ENCODE results near the gene CCDC15. TPM values are rescaled to one million over a fixed set of nuclear protein-coding genes. Genes with fewer than 3 reads are reported as not detected.

CCDC15 gene
- total and polyA plus RNA-seq, 2 experiments from 2014 or later, result 1.1 to 2.3 TPM

- H3K79me2 ChIP-seq, result no peaks in the 10 kb centered on the region
- TF ChIP-seq EZH2phosphoT487 (IDR thresholded peaks at IDR 0.05; ENCODE audit: low read depth, severe bottlenecking, unreplicated experiment), result no peak
- H3K27me3 ChIP-seq, result peaks cover 6% of the 10 kb centered on the region
- no peaks in the 10 kb centered on the region for H3K9me3 ChIP-seq (ENCODE audit: low read depth)
- H4K20me1 ChIP-seq (ENCODE audit: insufficient read depth, poor library complexity, severe bottlenecking), result no peaks in the 10 kb centered on the region
- no peak overlapping the region for H3K4me3 ChIP-seq
- H3K36me3 ChIP-seq (replicated peaks; ENCODE audit: insufficient read depth, low read depth), result no peaks in the 10 kb centered on the region
- H3K27ac ChIP-seq, result no peak overlapping the region
- H3K4me2 ChIP-seq, result no peak overlapping the region
- no peak overlapping the region for H2AFZ ChIP-seq
- H3K9me2 ChIP-seq (replicated peaks; ENCODE audit: insufficient read depth), result no peaks in the 10 kb centered on the region
- no peak for DNase-seq (ENCODE audit: low spot score)
- H3K4me1 ChIP-seq (ENCODE audit: insufficient read depth), result no peaks in the 10 kb centered on the region
Measured at GRCh38 chr11:124923296-124923695, 30.7 kb upstream of the CCDC15 start.

GRCh38 chr11:124928942-124929665 lies 24.9 kb upstream of the CCDC15 start:
- WGBS (ENCODE audit: low lambda C conversion rate, missing lambda C conversion rate), result 63% methylated on average over 4 of the region's 4 CpGs
- H3K9me2 ChIP-seq (replicated peaks; ENCODE audit: insufficient read depth), result no peaks in the 10 kb centered on the region
- no peaks in the 10 kb centered on the region for H3K79me2 ChIP-seq

GRCh38 chr11:124930799-124931198 lies 23.2 kb upstream of the CCDC15 start:
- Histone ChIP-seq H3K27ac (no peak overlapping the region), H3K36me3 (replicated peaks; ENCODE audit: insufficient read depth, low read depth) (no peaks in the 10 kb centered on the region), H3K9me2 (replicated peaks; ENCODE audit: insufficient read depth) (no peaks in the 10 kb centered on the region), H2AFZ (no peak overlapping the region), H3K79me2 (no peaks in the 10 kb centered on the region), H3K27me3 (no peaks in the 10 kb centered on the region), H3K4me1 (ENCODE audit: insufficient read depth) (no peaks in the 10 kb centered on the region), H4K20me1 (ENCODE audit: insufficient read depth, poor library complexity, severe bottlenecking) (no peaks in the 10 kb centered on the region), H3K9me3 (ENCODE audit: low read depth) (no peaks in the 10 kb centered on the region), H3K4me3 (no peak overlapping the region), H3K4me2 (no peak overlapping the region)
- no peak for DNase-seq (ENCODE audit: low spot score)
- TF ChIP-seq CTCF (IDR thresholded peaks at IDR 0.05; ENCODE audit: poor library complexity) (no peak), EZH2 (IDR thresholded peaks at IDR 0.05; ENCODE audit: borderline replicate concordance) (no peak), EZH2phosphoT487 (IDR thresholded peaks at IDR 0.05; ENCODE audit: low read depth, severe bottlenecking, unreplicated experiment) (no peak)
- 77% methylated on average over 3 of the region's 3 CpGs for WGBS (ENCODE audit: low lambda C conversion rate, missing lambda C conversion rate)

More at GRCh38 chr11:124928942-124929665, 24.9 kb upstream of the CCDC15 start:
- H3K27ac ChIP-seq, result no peak overlapping the region
- H3K36me3 ChIP-seq (replicated peaks; ENCODE audit: insufficient read depth, low read depth), result no peaks in the 10 kb centered on the region
- no peaks in the 10 kb centered on the region for H3K9me3 ChIP-seq (ENCODE audit: low read depth)
- DNase-seq (ENCODE audit: low spot score), result no peak
- no peak overlapping the region for H3K4me2 ChIP-seq
- H3K27me3 ChIP-seq, result no peaks in the 10 kb centered on the region
- no peaks in the 10 kb centered on the region for H3K4me1 ChIP-seq (ENCODE audit: insufficient read depth)
- H3K4me3 ChIP-seq, result no peak overlapping the region
- TF ChIP-seq CTCF (IDR thresholded peaks at IDR 0.05; ENCODE audit: poor library complexity) (no peak), EZH2phosphoT487 (IDR thresholded peaks at IDR 0.05; ENCODE audit: low read depth, severe bottlenecking, unreplicated experiment) (no peak), EZH2 (IDR thresholded peaks at IDR 0.05; ENCODE audit: borderline replicate concordance) (no peak)
- no peak overlapping the region for H2AFZ ChIP-seq
- H4K20me1 ChIP-seq (ENCODE audit: insufficient read depth, poor library complexity, severe bottlenecking), result no peaks in the 10 kb centered on the region

GRCh38 chr11:124934862-124935547 lies 19.0 kb upstream of the CCDC15 start:
- Histone ChIP-seq H2AFZ (no peak overlapping the region), H3K36me3 (replicated peaks; ENCODE audit: insufficient read depth, low read depth) (no peaks in the 10 kb centered on the region), H3K4me2 (no peak overlapping the region), H3K27me3 (peaks cover 4% of the 10 kb centered on the region), H3K4me3 (no peak overlapping the region), H3K27ac (no peak overlapping the region), H3K9me3 (ENCODE audit: low read depth) (no peaks in the 10 kb centered on the region), H3K4me1 (ENCODE audit: insufficient read depth) (no peaks in the 10 kb centered on the region), H3K9me2 (replicated peaks; ENCODE audit: insufficient read depth) (no peaks in the 10 kb centered on the region), H3K79me2 (no peaks in the 10 kb centered on the region), H4K20me1 (ENCODE audit: insufficient read depth, poor library complexity, severe bottlenecking) (no peaks in the 10 kb centered on the region)
- peak; percentile 20 for DNase-seq (ENCODE audit: low spot score)
- no peak for TF ChIP-seq EZH2 (IDR thresholded peaks at IDR 0.05; ENCODE audit: borderline replicate concordance)
- TF ChIP-seq EZH2phosphoT487 (IDR thresholded peaks at IDR 0.05; ENCODE audit: low read depth, severe bottlenecking, unreplicated experiment), result no peak
- TF ChIP-seq CTCF (IDR thresholded peaks at IDR 0.05; ENCODE audit: poor library complexity), result no peak
- WGBS (ENCODE audit: low lambda C conversion rate, missing lambda C conversion rate), result 61% methylated on average over 4 of the region's 4 CpGs
